SK-N-SH treated with all-trans-retinoic acid at 6 μM for 48 hours (cell line): ENCODE data around the gene AGBL1.

Experiments used
- ARNTL ChIP-seq: fragments of 450-650 bp; formaldehyde crosslinking; IDR thresholded peaks from 2 replicates; pipeline ENCODE4 v1.5.0; 2020; ENCODE audit warnings: low read depth, mild to moderate bottlenecking, moderate library complexity, borderline replicate concordance
- BACH2 ChIP-seq: fragments of 250-450 bp; sonication (Bioruptor Pico); IDR thresholded peaks from 2 replicates; pipeline ENCODE4 v1.9.0; 2021; ENCODE audit warnings: mild to moderate bottlenecking, borderline replicate concordance
- ESRRG ChIP-seq: fragments of 250-450 bp; sonication (Bioruptor Pico); IDR thresholded peaks from 2 replicates; pipeline ENCODE4 v1.6.1; 2021; ENCODE audit warnings: mild to moderate bottlenecking
- GLIS3 ChIP-seq: fragments of 250-450 bp; sonication (Bioruptor Pico); IDR thresholded peaks from 2 replicates; pipeline ENCODE4 v1.5.0; 2020; ENCODE audit warnings: mild to moderate bottlenecking, moderate library complexity
- PPARA ChIP-seq: fragments of 250-450 bp; sonication (Bioruptor Pico); IDR thresholded peaks from 2 replicates; pipeline ENCODE4 v1.5.0; 2020; ENCODE audit warnings: mild to moderate bottlenecking, borderline replicate concordance
- TCF4 ChIP-seq: fragments of 250-450 bp; sonication (Bioruptor Pico); IDR thresholded peaks from 2 replicates; pipeline ENCODE4 v1.8.0; 2021; ENCODE audit warnings: mild to moderate bottlenecking, moderate library complexity, borderline replicate concordance
- ZFP3 ChIP-seq: fragments of 250-450 bp; sonication (Bioruptor Pico); IDR thresholded peaks from 2 replicates; pipeline ENCODE4 v1.5.0; 2020; ENCODE audit warnings: mild to moderate bottlenecking, moderate library complexity
- ZFP30 ChIP-seq: fragments of 450-650 bp; formaldehyde crosslinking; IDR thresholded peaks from 2 replicates; pipeline ENCODE4 v1.5.0; 2022; ENCODE audit warnings: mild to moderate bottlenecking, moderate library complexity
- ZNF565 ChIP-seq: fragments of 450-650 bp; formaldehyde crosslinking; conservative IDR thresholded peaks from 2 replicates; pipeline ENCODE4 v1.5.0; 2020; ENCODE audit warnings: low read depth, mild to moderate bottlenecking, moderate library complexity
- ZNF70 ChIP-seq: fragments of 450-650 bp; formaldehyde crosslinking; IDR thresholded peaks from 2 replicates; pipeline ENCODE4 v1.5.0; 2020; ENCODE audit warnings: mild to moderate bottlenecking, moderate library complexity
- ZNF8 ChIP-seq: fragments of 450-650 bp; formaldehyde crosslinking; IDR thresholded peaks from 2 replicates; pipeline ENCODE4 v1.5.0; 2020; ENCODE audit warnings: mild to moderate bottlenecking, moderate library complexity
- TF ChIP-seq, protein P1 (sequence below): fragments of 250-450 bp; sonication (Bioruptor Pico); IDR thresholded peaks from 2 replicates; pipeline ENCODE4 v1.5.1; 2020; ENCODE audit warnings: low read depth, mild to moderate bottlenecking, moderate library complexity
- TF ChIP-seq, protein P2 (sequence below): fragments of 250-450 bp; sonication (Bioruptor Pico); IDR thresholded peaks from 2 replicates; pipeline ENCODE4 v1.5.0; 2020; ENCODE audit warnings: mild to moderate bottlenecking, moderate library complexity
- TF ChIP-seq, protein P3 (sequence below): fragments of 250-450 bp; sonication (Bioruptor Pico); IDR thresholded peaks from 2 replicates; pipeline ENCODE4 v1.8.0; 2020; ENCODE audit warnings: mild to moderate bottlenecking, moderate library complexity, borderline replicate concordance

DNA sequence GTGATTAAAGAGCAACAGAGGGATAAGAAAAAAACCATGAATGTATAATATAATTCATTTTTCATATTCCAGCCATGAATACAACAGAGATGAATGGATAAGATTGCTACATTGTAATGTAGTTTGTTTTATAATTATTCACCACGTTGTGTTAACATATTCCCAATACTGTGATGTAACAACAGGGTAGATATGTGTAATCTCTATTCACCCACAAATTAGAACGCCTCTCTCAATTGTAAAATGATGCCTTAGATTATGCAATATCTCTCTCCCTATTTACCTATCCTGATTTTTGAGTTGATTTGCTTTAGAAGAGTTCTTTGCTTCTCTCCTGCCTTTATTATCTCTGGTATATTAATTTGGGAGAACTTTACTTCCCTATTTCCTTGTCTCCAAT is 193.6 kb downstream of the AGBL1 start:
- TF ChIP-seq ARNTL (no peak), BACH2 (CRISPR knock-in tag) (no peak), PPARA (CRISPR knock-in tag) (no peak), ZFP3 (CRISPR knock-in tag) (no peak), ZNF8 (CRISPR knock-in tag) (no peak), ZNF70 (CRISPR knock-in tag) (no peak), ZNF565 (CRISPR knock-in tag) (no peak), TCF4 (CRISPR knock-in tag) (no peak), ZFP30 (no peak), ESRRG (CRISPR knock-in tag) (no peak), GLIS3 (no peak)
- TF ChIP-seq, protein P1, sequence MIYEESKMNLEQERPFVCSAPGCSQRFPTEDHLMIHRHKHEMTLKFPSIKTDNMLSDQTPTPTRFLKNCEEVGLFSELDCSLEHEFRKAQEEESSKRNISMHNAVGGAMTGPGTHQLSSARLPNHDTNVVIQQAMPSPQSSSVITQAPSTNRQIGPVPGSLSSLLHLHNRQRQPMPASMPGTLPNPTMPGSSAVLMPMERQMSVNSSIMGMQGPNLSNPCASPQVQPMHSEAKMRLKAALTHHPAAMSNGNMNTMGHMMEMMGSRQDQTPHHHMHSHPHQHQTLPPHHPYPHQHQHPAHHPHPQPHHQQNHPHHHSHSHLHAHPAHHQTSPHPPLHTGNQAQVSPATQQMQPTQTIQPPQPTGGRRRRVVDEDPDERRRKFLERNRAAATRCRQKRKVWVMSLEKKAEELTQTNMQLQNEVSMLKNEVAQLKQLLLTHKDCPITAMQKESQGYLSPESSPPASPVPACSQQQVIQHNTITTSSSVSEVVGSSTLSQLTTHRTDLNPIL (CRISPR knock-in tag) = no peak
- TF ChIP-seq, protein P2, sequence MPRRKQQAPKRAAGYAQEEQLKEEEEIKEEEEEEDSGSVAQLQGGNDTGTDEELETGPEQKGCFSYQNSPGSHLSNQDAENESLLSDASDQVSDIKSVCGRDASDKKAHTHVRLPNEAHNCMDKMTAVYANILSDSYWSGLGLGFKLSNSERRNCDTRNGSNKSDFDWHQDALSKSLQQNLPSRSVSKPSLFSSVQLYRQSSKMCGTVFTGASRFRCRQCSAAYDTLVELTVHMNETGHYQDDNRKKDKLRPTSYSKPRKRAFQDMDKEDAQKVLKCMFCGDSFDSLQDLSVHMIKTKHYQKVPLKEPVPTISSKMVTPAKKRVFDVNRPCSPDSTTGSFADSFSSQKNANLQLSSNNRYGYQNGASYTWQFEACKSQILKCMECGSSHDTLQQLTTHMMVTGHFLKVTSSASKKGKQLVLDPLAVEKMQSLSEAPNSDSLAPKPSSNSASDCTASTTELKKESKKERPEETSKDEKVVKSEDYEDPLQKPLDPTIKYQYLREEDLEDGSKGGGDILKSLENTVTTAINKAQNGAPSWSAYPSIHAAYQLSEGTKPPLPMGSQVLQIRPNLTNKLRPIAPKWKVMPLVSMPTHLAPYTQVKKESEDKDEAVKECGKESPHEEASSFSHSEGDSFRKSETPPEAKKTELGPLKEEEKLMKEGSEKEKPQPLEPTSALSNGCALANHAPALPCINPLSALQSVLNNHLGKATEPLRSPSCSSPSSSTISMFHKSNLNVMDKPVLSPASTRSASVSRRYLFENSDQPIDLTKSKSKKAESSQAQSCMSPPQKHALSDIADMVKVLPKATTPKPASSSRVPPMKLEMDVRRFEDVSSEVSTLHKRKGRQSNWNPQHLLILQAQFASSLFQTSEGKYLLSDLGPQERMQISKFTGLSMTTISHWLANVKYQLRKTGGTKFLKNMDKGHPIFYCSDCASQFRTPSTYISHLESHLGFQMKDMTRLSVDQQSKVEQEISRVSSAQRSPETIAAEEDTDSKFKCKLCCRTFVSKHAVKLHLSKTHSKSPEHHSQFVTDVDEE (CRISPR knock-in tag) = no peak
- TF ChIP-seq, protein P3, sequence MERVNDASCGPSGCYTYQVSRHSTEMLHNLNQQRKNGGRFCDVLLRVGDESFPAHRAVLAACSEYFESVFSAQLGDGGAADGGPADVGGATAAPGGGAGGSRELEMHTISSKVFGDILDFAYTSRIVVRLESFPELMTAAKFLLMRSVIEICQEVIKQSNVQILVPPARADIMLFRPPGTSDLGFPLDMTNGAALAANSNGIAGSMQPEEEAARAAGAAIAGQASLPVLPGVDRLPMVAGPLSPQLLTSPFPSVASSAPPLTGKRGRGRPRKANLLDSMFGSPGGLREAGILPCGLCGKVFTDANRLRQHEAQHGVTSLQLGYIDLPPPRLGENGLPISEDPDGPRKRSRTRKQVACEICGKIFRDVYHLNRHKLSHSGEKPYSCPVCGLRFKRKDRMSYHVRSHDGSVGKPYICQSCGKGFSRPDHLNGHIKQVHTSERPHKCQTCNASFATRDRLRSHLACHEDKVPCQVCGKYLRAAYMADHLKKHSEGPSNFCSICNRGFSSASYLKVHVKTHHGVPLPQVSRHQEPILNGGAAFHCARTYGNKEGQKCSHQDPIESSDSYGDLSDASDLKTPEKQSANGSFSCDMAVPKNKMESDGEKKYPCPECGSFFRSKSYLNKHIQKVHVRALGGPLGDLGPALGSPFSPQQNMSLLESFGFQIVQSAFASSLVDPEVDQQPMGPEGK (CRISPR knock-in tag) = no peak
